GM18511 (cell line): ENCODE measurements around the gene BAG3.
A peak's percentile ranks its signal among the peaks of the same experiment; 100 is the strongest.
"Not testable (repeated sequence)": the region's sequence is repeated elsewhere in the genome, so short reads cannot be mapped to it uniquely, and the experiment has no call there.

Source experiments
- ATAC-seq: cut with Tn5 transposase; IDR thresholded peaks from one replicate; pipeline ENCODE4 v1.9.1; 2021; ENCODE audit warnings: mild to moderate bottlenecking, moderate library complexity; ENCODE audit not compliant: unreplicated experiment

BAG3 gene

DNA sequence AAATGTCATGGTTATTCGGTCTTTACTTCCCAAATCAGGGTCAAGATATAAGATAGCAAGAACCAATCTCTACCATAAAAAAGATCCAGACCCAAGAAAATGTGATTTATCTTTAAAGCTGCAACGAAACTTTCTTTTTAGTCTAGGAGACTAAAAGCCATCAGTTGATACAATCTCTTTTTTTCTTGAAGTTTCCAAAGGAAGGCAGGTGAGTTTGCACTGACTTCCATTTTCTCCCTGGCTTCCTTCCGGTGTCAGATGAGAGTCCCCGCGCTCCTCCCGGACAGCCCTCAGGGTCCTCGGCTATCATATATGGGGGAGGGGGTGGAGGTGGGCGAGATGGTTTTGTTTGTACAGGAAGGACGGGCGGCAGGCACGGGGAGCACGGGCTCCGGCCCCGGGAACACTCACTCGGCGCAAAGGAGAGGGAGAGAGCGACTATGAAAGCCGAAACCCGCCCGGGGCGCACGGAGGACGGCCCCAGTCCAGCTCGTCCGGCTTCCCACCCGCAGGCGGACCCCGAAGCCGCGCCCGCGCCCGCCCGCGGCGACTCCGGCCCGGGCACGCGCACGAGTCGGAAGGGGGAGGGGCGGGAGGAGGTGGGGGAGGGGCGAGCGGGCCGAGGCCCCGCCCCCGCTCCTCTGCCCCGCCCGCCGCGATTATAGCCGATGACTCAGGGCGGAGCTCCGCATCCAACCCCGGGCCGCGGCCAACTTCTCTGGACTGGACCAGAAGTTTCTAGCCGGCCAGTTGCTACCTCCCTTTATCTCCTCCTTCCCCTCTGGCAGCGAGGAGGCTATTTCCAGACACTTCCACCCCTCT is at the start of gene BAG3:
BAG3 (plus strand) TSS at position 689 of the 822 bp plus-strand sequence. CDS start 296 bp downstream, outside the sequence.
- peak; percentile 77 for ATAC-seq

GRCh38 chr10:119602241-119603095 is 48.7 kb upstream of the BAG3 start:
- no peak for ATAC-seq

DNA sequence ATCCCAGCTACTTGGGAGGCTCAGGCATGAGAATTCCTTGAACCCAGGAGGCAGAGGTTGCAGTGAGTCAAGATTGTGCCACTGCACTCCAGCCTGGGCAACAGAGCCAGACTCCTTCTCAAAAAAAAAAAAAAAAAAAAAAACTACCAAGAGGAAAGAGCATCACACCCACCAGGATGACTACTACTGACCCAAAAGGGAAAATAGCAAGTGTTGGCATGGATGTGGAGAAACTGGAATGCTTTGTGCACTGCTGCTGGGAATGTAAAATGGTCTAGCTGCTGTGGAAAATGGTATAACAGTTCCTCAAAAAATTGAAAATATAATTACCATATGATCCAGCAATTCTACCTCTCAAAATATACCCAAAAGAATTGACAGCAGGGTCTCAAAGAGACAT is 46.7 kb upstream of the BAG3 start:
- no peak for ATAC-seq

- ATAC-seq: no peak
These were observed 42.6 kb upstream of the BAG3 start for GRCh38 chr10:119608316-119609155.

DNA sequence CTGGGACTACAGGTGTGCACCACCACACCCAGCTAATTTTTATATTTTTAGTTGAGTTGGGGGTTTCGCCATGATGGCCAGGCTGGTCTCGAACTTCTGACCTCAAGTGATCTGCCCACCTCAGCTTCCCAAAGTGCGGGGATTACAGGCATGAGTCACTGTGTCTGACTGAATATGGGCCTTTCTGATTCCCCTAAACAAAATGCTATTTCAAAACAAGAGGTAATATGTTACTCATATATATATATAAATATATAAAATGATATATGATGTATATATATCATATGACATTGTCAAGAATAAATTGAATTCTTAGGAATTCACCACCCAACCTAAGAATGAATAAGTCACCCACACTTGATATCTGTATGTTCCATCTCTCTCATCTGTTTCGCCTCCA is 41.7 kb upstream of the BAG3 start:
- no peak for ATAC-seq

DNA sequence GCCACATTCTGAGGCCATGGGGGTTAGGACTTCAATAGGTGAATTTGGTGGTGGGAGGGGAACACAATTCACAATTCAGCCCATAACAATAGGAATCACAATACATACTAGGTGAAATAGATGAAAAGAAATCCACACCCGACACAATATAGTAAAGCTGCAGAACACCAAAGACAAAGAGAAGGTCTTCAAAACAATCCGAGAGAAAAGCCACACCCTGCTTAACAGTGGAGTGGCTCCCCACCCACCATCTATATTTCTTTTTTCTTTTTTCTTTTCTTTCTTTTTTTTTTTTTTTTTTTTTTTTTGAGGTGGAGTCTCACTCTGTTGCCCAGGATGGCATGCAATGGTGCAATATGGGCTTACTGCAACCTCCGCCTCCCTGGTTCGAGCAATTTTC is 39.7 kb upstream of the BAG3 start:
- no peak for ATAC-seq

DNA sequence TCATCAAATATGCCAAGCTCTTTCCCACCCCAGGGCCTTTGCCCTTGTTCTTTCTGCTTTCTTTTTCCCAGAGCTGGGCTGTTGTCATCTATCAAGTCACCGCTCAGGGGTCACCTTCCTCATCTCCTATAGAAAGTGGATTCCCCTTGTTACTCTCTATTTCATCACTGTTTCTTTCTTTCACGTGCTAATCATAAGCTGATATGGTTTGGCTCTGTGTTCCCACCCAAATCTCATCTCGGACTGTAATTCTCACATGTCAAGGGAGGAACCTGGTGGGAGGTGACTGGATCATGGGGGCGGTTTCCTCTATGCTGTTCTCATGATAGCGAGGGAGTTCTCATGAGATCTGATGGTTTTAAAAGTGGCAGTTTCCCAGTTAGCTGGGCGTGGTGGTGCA is 37.4 kb upstream of the BAG3 start:
- ATAC-seq: no peak

DNA sequence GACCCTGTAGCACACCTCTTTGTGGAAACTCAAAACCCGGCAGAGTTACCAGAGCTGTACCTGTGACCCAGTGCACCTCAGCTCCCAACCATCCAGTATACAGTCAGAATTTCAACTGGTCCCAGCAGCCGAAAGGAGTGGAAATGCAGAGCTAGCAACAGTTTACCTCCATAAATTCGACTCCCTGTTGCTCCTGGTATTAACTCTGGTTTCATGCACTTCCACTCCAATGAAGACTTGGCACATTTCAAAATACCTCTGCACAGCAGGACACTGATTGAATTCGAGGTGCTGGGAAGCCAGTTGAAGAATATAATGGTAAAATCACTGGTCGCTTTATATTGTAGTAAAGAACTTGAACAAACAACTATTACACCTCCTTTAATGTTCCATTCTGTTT is 36.5 kb upstream of the BAG3 start:
- no peak for ATAC-seq

DNA sequence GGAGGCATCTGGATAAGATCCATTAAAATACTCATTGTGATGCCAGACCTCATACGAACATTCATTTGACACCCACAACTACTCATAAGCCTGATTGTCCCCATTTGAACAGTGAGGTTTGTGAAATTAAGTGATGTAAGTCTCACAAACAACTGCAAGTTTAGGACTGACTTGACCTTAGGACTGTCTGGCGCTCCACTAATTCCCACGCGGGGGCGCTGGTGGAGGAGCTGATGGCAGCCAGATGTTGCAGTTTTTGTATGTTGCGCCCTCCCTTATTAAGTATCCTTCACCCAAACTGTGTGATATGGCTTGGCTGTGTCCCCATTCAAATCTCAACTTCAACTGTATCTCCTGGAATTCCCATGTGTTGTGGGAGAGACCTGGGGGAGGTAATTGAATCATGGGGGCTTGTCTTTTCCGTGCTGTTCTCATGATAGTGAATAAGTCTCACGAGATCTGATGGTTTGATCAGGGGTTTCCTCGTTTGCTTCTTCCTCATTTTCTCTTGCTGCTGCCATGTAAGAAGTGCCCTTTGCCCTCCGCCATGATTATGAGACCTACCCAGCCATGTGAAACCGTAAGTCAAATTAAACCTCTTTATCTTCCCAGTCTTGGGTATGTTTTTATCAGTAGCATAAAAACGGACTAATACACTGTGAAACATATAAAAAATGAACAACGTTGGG is 34.2 kb upstream of the BAG3 start:
- ATAC-seq: no peak

GRCh38 chr10:119619215-119619614 is 32.0 kb upstream of the BAG3 start:
- ATAC-seq: no peak

DNA sequence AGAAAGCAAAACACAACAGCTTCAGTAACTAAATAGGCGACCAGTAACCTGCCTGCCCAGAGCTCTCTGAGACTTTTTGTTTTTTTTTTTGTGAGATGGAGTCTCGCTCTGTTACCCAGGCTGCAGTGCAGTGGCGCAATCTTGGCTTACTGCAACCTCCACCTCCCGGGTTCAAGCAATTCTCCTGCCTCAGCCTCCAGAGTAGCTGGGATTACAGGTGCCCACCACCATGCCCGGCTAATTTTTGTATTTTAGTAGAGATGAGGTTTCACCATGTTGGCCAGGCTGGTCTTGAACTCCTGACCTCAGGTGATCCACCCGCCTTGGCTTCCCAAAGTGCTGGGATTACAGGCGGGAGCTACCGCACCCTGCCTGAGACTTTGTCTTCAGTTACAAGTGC is 31.4 kb upstream of the BAG3 start:
- ATAC-seq: not testable (repeated sequence)

DNA sequence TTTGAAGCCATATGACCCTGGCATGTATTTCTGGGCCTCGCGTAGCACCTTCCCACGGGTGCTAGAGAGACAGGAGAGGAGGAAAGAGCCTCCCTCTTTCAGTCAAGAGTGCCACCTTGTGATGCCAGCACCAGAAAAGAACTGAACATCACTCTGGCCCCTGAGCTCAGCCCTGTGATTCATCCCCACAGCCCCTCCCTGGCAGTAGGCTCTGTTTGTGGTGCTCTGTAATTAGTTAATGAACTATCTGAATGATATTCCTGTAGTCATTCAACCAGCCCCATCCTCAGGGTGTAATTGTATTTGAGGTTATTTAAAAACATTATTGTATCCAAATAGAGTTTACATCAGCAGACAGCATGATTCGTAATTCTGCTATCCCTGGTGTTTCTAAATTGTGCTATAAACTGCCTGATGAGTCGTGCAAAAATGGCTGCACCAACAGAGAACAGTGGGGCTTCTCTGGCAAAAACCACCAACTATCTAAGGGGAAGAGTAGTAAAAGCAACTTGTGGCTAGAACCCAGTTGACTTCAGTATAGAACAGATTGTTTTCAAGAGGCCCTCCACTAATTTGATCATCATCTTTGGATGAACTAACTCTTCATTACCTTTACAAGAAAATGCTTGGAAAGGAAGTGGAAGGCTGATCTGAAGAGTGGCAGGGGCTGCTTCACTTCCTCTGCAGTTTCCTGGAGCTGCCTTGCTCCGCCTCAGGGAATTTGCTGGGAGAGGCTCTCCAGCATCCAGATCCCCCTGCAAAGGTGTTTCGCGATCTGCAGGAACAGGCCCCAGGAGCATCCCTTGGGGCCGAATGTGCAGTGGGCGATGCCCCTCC is 30.7 kb upstream of the BAG3 start:
- ATAC-seq: no peak

DNA sequence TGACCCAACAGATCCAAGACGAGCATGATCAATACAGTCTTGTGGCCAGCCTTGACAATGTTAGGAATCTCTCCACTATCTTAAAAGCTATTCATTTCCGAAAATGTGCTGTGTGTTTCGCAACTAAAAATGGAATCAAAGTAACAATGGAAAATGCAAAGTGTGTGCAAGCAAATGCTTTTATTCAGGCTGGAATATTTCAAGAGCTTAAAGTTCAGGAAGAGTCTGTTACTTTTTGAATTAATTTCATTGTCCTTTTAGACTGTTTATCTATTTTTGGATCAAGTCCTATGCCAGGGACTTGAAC is 30.1 kb upstream of the BAG3 start:
- ATAC-seq: no peak

- no peak for ATAC-seq
These were observed 25.5 kb upstream of the BAG3 start for GRCh38 chr10:119625570-119626280.

DNA sequence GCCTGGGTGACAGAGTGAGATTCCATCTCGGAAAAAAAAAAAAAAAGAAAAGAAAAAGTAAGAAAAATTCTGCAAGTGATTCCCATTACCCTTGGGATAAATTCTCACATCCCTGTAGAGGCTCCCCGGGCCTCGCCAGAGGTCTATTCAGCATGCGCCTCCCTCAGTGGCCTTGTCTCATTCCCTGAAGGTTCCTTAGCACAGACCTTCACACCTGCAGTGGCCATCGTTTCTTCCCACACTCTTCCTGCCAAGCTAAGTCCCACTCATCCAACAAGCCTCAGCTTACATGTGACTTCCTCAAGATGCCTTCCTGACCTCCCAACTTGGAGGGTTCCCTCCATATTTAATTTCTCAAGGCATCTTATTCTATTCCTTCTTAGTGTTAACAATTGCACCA is 20.9 kb upstream of the BAG3 start:
- no peak for ATAC-seq

DNA sequence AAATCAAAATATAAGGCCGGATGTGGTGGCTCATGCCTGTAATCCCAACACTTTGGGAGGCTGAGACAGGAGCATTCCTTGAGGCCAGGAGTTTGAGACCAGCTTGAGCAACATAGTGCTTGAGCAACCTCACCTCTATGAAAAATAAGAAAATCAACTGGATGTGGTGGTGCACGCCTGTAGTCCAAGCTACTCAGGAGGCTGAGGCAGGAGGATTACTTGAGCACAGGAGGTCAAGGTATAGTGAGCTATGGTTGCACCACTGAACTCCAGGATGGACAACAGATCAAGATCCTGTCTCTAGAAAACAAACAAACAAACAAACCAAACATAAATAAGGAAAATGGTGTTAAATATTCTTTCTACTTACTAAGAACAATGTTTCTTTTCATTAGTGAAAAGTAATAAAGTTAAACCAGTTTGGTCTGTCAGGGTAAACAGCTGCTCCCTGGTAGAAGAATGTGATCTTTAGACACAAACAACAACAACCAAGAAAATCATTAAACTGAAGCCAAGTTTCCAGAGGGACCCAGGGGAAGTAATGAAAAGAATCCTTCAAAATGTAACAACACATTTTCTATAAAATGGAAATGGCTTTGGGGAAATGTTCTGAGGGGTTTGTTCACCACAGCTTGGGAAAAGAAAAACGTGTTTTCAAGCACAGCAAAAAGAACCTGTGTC is 17.5 kb upstream of the BAG3 start:
- no peak for ATAC-seq

GRCh38 chr10:119634219-119634544 is 17.0 kb upstream of the BAG3 start:
- no peak for ATAC-seq

DNA sequence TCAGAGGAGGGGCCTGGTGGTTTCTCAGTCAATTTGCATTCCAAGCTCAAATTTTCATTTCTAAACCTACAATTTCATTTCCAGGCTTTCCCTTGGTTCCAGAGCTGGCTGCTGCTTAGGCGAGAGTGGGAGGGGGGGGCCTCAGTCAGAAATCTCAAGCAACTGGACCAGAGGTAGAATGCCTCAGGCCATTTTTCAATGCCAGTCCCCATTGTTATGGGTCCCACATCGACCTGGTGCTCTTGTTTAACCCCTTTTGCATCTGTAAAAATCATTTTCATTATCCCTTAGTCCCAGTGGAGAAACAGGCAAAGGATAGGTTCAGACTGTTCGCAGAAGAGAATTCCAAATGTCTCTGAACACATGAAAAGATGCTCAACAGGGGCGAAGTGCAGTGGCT is 13.5 kb upstream of the BAG3 start:
- no peak for ATAC-seq

- ATAC-seq: no peak
These were observed 12.2 kb upstream of the BAG3 start for GRCh38 chr10:119638982-119639381.
